ENCODE data around the gene TSEN54. TPM values are rescaled to one million over a fixed set of nuclear protein-coding genes. Genes with fewer than 3 reads are reported as not detected.

Gene TSEN54
- total RNA-seq, 1 donor from 2014 or later = 25.3 TPM

- Histone ChIP-seq H3K36me3 (ENCODE audit: control insufficient read depth, insufficient read depth, low read length) (peaks cover 17% of the 10 kb centered on the region), H3K4me3 (ENCODE audit: low read depth, low read length) (no peak overlapping the region)
- DNase-seq (ENCODE audit: low read depth) = no peak
Measured at GRCh38 chr17:75503976-75504346, 12.4 kb upstream of the TSEN54 start.

GRCh38 chr17:75504347-75505151 is 11.8 kb upstream of the TSEN54 start:
- no peaks in the 10 kb centered on the region for H3K27me3 ChIP-seq (ENCODE audit: control insufficient read depth, insufficient read depth, low read length)
- FAIRE-seq (no peak), DNase-seq (ENCODE audit: low read depth) (peak; percentile 20)
- H3K4me3 ChIP-seq (ENCODE audit: low read depth, low read length) = no peak overlapping the region
- TF ChIP-seq CTCF (IDR thresholded peaks at IDR 0.05; ENCODE audit: insufficient read depth, low read length, severe bottlenecking) = peak; percentile 82
- peaks cover 17% of the 10 kb centered on the region for H3K36me3 ChIP-seq (ENCODE audit: control insufficient read depth, insufficient read depth, low read length)

More at GRCh38 chr17:75503976-75504346, 12.4 kb upstream of the TSEN54 start:
- H3K27me3 ChIP-seq (ENCODE audit: control insufficient read depth, insufficient read depth, low read length) = no peaks in the 10 kb centered on the region
- no peak for FAIRE-seq
- no peak for TF ChIP-seq CTCF (IDR thresholded peaks at IDR 0.05; ENCODE audit: insufficient read depth, low read length, severe bottlenecking)

GRCh38 chr17:75505152-75505409 is 11.2 kb upstream of the TSEN54 start:
- H3K36me3 ChIP-seq (ENCODE audit: control insufficient read depth, insufficient read depth, low read length) = peaks cover 17% of the 10 kb centered on the region
- no peak for FAIRE-seq

GRCh38 chr17:75505640-75506039 is 10.7 kb upstream of the TSEN54 start:
- no peak for TF ChIP-seq CTCF (IDR thresholded peaks at IDR 0.05; ENCODE audit: insufficient read depth, low read length, severe bottlenecking)
- no peak for DNase-seq (ENCODE audit: low read depth)

More at GRCh38 chr17:75505152-75505409, 11.2 kb upstream of the TSEN54 start:
- Histone ChIP-seq H3K4me3 (ENCODE audit: low read depth, low read length) (no peak overlapping the region), H3K27me3 (ENCODE audit: control insufficient read depth, insufficient read depth, low read length) (no peaks in the 10 kb centered on the region)
- TF ChIP-seq CTCF (IDR thresholded peaks at IDR 0.05; ENCODE audit: insufficient read depth, low read length, severe bottlenecking) = no peak
- no peak for DNase-seq (ENCODE audit: low read depth)

GRCh38 chr17:75506134-75506533 is 10.2 kb upstream of the TSEN54 start:
- no peak for TF ChIP-seq CTCF (IDR thresholded peaks at IDR 0.05; ENCODE audit: insufficient read depth, low read length, severe bottlenecking)
- Histone ChIP-seq H3K4me3 (ENCODE audit: low read depth, low read length) (no peak overlapping the region), H3K36me3 (ENCODE audit: control insufficient read depth, insufficient read depth, low read length) (peaks cover 17% of the 10 kb centered on the region), H3K27me3 (ENCODE audit: control insufficient read depth, insufficient read depth, low read length) (no peaks in the 10 kb centered on the region)
- FAIRE-seq (no peak), DNase-seq (ENCODE audit: low read depth) (no peak)

More at GRCh38 chr17:75505640-75506039, 10.7 kb upstream of the TSEN54 start:
- no peak for FAIRE-seq
- H3K27me3 ChIP-seq (ENCODE audit: control insufficient read depth, insufficient read depth, low read length) = no peaks in the 10 kb centered on the region
- H3K36me3 ChIP-seq (ENCODE audit: control insufficient read depth, insufficient read depth, low read length) = peaks cover 17% of the 10 kb centered on the region
- H3K4me3 ChIP-seq (ENCODE audit: low read depth, low read length) = no peak overlapping the region

- FAIRE-seq (no peak), DNase-seq (ENCODE audit: low read depth) (no peak)
- no peaks in the 10 kb centered on the region for H3K27me3 ChIP-seq (ENCODE audit: control insufficient read depth, insufficient read depth, low read length)
- no peak overlapping the region for H3K4me3 ChIP-seq (ENCODE audit: low read depth, low read length)
- peaks cover 16% of the 10 kb centered on the region for H3K36me3 ChIP-seq (ENCODE audit: control insufficient read depth, insufficient read depth, low read length)
- no peak for TF ChIP-seq CTCF (IDR thresholded peaks at IDR 0.05; ENCODE audit: insufficient read depth, low read length, severe bottlenecking)
Measured at GRCh38 chr17:75506888-75507287, 9.4 kb upstream of the TSEN54 start.
